Caco-2 (cell line): ENCODE results near the gene LKAAEAR1. TPM values are rescaled to one million over a fixed set of nuclear protein-coding genes. Genes with fewer than 3 reads are reported as not detected.
A peak's percentile ranks its signal among the peaks of the same experiment; 100 is the strongest.

Experiments
- BruUV-seq: library from RNA; stranded (reverse); fragments of 400-500 nt; replicated peaks from 2 replicates; lab custom pipeline; 2021; lab: Mats Ljungman, UMichigan
- CTCF ChIA-PET: fragments of 300-600 bp; sonication (Branson Sonifier 250); formaldehyde crosslinking; loops from one replicate; lab custom pipeline; 2022; ENCODE audit warnings: antibody characterized with exemption; lab: Charles Lee
- POLR2A ChIA-PET: fragments of 300-600 bp; sonication (Branson Sonifier 250); formaldehyde crosslinking; loops from one replicate; lab custom pipeline; 2022; ENCODE audit warnings: antibody characterized with exemption; lab: Charles Lee
- DNase-seq, 2 experiments: peaks; one replicate each; pipeline versions ENCODE4 v3.0.0 to v3.0.0-alpha.2; 2020 to 2022
- H3K27me3 ChIP-seq: replicated peaks from 2 replicates; pipeline ENCODE4 v1.6.0; 2011; ENCODE audit warnings: low read length; ENCODE audit not compliant: control insufficient read depth, insufficient read depth
- H3K36me3 ChIP-seq: 2 replicates; pipeline ENCODE4 v1.5.1; 2011; ENCODE audit warnings: low read length; ENCODE audit not compliant: control insufficient read depth, insufficient read depth
- H3K4me1 ChIP-seq: fragments of 250-450 bp; sonication (Bioruptor Pico); 2 replicates; pipeline ENCODE4 v1.5.1; 2020; ENCODE audit warnings: mild to moderate bottlenecking
- H3K4me3 ChIP-seq: 2 replicates; pipeline ENCODE4 v1.5.1; 2011; ENCODE audit warnings: low read depth, mild to moderate bottlenecking, control low read depth, low read length
- H3K9me3 ChIP-seq: fragments of 250-450 bp; sonication (Bioruptor Pico); 2 replicates; pipeline ENCODE4 v1.5.1; 2020; ENCODE audit warnings: mild to moderate bottlenecking, moderate library complexity
- H3K27ac Mint-ChIP-seq: one replicate; pipeline ENCODE4 v1.8.0; 2022; ENCODE audit warnings: mixed read lengths; ENCODE audit not compliant: unreplicated experiment
- H3K27me3 Mint-ChIP-seq: one replicate; pipeline ENCODE4 v1.8.0; 2022; ENCODE audit warnings: mixed read lengths; ENCODE audit not compliant: insufficient read depth, unreplicated experiment
- H3K36me3 Mint-ChIP-seq: one replicate; pipeline ENCODE4 v1.8.0; 2022; ENCODE audit warnings: mild to moderate bottlenecking, mixed read lengths; ENCODE audit not compliant: insufficient read depth, unreplicated experiment
- H3K4me1 Mint-ChIP-seq: one replicate; pipeline ENCODE4 v1.8.0; 2022; ENCODE audit warnings: low read depth, mixed read lengths; ENCODE audit not compliant: unreplicated experiment
- H3K4me3 Mint-ChIP-seq: one replicate; pipeline ENCODE4 v1.8.0; 2022; ENCODE audit warnings: mild to moderate bottlenecking, moderate library complexity, mixed read lengths; ENCODE audit not compliant: unreplicated experiment
- H3K9me3 Mint-ChIP-seq: one replicate; pipeline ENCODE4 v1.8.0; 2022; ENCODE audit warnings: mixed read lengths; ENCODE audit not compliant: unreplicated experiment
- intact Hi-C: fragments of 100-400 bp; cut with micrococcal nuclease; formaldehyde crosslinking; loops from one replicate; pipeline ENCODE4 v1.10.0; 2022; ENCODE audit not compliant: unreplicated experiment
- total RNA-seq: library from RNA; stranded (reverse); gene quantifications from 2 replicates; pipeline ENCODE4 v1.2.3, GENCODE V29; 2022
- TF ChIP-seq, protein P1 (sequence below), 2 experiments: fragments of 200-600 bp in 1 of 2; IDR thresholded peaks; 1 replicate in 1 of 2; 2 replicates in 1 of 2; pipeline versions ENCODE4 v1.5.1 to v1.8.0; 2011 to 2022; ENCODE audit warnings: antibody characterized with exemption in 1 of 2, control low read depth in 1 of 2, inconsistent platforms in 1 of 2, low read depth in 1 of 2, low read length in 1 of 2, mild to moderate bottlenecking in 1 of 2, moderate library complexity in 1 of 2; ENCODE audit not compliant: insufficient read depth in 1 of 2, severe bottlenecking in 1 of 2, unreplicated experiment in 1 of 2

The LKAAEAR1 gene
- total RNA-seq, 1 experiment from 2014 or later = not detected

DNA sequence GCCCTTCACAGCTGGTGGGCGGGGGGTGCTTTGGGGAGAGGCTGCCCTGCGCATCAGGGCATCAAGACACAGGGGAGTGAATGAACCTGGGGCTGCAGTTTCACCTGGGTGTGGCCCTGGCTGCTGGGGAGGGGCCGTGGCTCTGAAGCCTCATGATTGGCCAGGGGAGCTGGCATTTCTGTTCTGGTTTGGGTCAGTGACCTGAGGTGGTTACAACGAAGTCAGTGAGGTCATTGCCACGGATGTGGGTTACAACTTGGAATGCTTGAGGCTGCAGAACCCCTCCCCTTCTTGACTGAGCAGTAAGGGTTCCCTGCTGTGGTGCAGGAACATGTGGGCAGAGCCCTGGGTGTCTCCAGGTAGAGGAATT lies 18.2 kb downstream of the LKAAEAR1 start:
- H3K36me3 Mint-ChIP-seq = peaks cover 8% of the 10 kb centered on the region
- POLR2A ChIA-PET = no interaction called here
- DNase-seq = no peak
- no peaks in the 10 kb centered on the region for H3K27me3 Mint-ChIP-seq
- Histone ChIP-seq H3K36me3 (no peaks in the 10 kb centered on the region), H3K4me3 (no peak overlapping the region), H3K27me3 (no peaks in the 10 kb centered on the region), H3K9me3 (no peaks in the 10 kb centered on the region), H3K4me1 (peaks cover 14% of the 10 kb centered on the region)
- no peak overlapping the region for H3K4me3 Mint-ChIP-seq
- peaks cover 21% of the 10 kb centered on the region for H3K4me1 Mint-ChIP-seq
- BruUV-seq = no TSS peak
- TF ChIP-seq, protein P1, sequence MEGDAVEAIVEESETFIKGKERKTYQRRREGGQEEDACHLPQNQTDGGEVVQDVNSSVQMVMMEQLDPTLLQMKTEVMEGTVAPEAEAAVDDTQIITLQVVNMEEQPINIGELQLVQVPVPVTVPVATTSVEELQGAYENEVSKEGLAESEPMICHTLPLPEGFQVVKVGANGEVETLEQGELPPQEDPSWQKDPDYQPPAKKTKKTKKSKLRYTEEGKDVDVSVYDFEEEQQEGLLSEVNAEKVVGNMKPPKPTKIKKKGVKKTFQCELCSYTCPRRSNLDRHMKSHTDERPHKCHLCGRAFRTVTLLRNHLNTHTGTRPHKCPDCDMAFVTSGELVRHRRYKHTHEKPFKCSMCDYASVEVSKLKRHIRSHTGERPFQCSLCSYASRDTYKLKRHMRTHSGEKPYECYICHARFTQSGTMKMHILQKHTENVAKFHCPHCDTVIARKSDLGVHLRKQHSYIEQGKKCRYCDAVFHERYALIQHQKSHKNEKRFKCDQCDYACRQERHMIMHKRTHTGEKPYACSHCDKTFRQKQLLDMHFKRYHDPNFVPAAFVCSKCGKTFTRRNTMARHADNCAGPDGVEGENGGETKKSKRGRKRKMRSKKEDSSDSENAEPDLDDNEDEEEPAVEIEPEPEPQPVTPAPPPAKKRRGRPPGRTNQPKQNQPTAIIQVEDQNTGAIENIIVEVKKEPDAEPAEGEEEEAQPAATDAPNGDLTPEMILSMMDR (IDR thresholded peaks at IDR 0.05; ENCODE audit: insufficient read depth in 1 of 2, low read depth in 1 of 2, low read length in 1 of 2, severe bottlenecking in 1 of 2, unreplicated experiment in 1 of 2) = no peak
- intact Hi-C loops = loop anchor here (10.0 kb wide), 1 partner anchor 171 kb away; the partner anchor contains the start of gene DNAJC5
- peak overlapping the region; percentile 45 for H3K27ac Mint-ChIP-seq
- no peaks in the 10 kb centered on the region for H3K9me3 Mint-ChIP-seq
- CTCF ChIA-PET = interaction anchor here (0.6 to 1.4 kb wide), 4 partner anchors 8 to 23 kb away, joined by 3 to 12 read pairs (median 4); partner anchors contain the start of gene LKAAEAR1

DNA sequence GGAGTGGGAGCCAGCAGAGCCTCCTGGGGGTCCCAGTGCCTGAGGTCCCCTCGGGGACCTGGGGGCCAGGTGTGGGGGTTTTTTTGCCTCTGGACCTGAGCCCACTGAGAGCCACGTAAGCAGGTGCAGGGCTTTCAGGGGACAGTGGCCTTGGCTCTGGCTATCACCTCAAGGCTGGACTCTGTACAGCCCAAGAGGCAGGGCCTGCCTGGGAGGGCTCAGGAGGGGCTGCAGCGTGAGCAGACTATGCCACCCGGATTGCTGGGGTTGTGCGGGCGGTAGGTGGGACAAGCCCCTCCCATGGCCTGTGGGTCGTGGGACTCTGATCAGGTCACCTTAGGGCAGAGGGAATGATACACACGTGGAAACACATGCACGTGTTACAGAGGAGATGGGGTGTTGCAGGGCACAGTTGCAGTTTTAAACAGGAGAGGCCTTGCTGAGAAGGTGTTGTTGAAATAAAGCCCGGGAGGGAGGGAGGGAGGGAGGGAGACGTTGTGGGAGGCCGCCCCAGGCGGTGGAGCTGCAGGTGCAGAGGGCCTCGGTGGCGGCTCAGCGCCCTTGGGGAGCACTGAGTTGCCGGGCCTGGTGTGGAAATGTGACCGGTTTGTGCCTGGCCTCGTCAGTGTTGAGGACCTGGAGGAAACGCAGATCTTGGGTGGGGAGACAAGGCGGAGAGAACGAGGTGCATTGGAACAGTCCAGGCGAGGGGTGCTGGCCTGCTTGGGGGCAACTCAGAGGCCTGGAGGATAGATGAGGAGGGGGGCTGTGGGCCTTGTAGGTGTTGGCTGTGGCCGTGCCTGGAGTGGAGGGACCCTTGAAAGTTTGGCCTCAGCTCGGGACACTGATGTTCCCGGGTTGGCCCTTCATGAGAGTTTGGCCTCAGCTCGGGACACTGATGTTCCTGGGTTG lies 18.9 kb downstream of the LKAAEAR1 start:
- H3K4me1 Mint-ChIP-seq = peaks cover 21% of the 10 kb centered on the region
- Histone ChIP-seq H3K4me3 (no peak overlapping the region), H3K4me1 (peaks cover 14% of the 10 kb centered on the region), H3K36me3 (no peaks in the 10 kb centered on the region), H3K27me3 (no peaks in the 10 kb centered on the region), H3K9me3 (no peaks in the 10 kb centered on the region)
- ChIA-PET POLR2A (no interaction called here), CTCF (interaction anchor here (0.9 to 1.0 kb wide), 2 partner anchors 26 to 55 kb away, joined by 3 read pairs; no protein-coding TSS in a partner anchor)
- H3K36me3 Mint-ChIP-seq = peaks cover 8% of the 10 kb centered on the region
- no peaks in the 10 kb centered on the region for H3K9me3 Mint-ChIP-seq
- TF ChIP-seq, protein P1 (IDR thresholded peaks at IDR 0.05; ENCODE audit: insufficient read depth in 1 of 2, low read depth in 1 of 2, low read length in 1 of 2, severe bottlenecking in 1 of 2, unreplicated experiment in 1 of 2) = no peak
- intact Hi-C loops = loop anchor here (10.0 kb wide), 1 partner anchor 171 kb away; the partner anchor contains the start of gene DNAJC5
- H3K27me3 Mint-ChIP-seq = no peaks in the 10 kb centered on the region
- no peak for DNase-seq
- H3K4me3 Mint-ChIP-seq = no peak overlapping the region
- BruUV-seq = no TSS peak
- peak overlapping the region; percentile 45 for H3K27ac Mint-ChIP-seq

DNA sequence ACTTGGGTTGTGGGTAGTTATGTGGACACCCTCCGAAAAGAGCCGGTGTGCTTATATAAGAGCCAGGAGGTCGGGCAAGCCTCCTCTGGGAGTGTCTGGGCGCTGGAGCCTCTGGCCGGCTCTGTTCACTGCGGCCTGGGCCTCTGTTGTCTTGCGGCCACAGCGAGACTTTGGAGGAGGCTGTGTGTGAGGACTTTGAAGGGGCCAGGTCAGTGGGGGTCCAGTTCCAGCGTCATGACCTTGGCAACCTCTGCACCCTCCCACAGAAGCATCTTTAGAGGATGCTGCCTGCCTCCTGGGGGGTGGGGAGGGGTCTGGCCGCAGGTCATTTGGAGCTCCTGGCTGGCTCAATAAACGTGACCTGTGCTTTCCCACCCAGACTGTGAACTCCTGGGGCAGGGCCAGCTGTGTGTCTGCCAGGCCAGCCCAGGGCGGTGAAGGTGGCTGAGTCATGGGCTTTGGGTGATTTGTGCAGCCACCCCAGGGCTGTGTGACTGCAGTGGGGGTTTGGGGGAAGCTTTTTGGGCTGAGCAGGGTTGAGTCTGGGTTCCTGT lies 20.0 kb downstream of the LKAAEAR1 start:
- H3K9me3 ChIP-seq = no peaks in the 10 kb centered on the region
- Mint-ChIP-seq H3K4me1 (peaks cover 21% of the 10 kb centered on the region), H3K27ac (peak overlapping the region; percentile 16), H3K27me3 (no peaks in the 10 kb centered on the region), H3K4me3 (peak overlapping the region; percentile 81), H3K36me3 (no peaks in the 10 kb centered on the region), H3K9me3 (no peaks in the 10 kb centered on the region)
- BruUV-seq = no TSS peak
- CTCF ChIA-PET = interaction anchor here (0.6 to 1.0 kb wide), 3 partner anchors 25 to 526 kb away, joined by 3 to 8 read pairs (median 3); no protein-coding TSS in a partner anchor
- H3K27me3 ChIP-seq = no peaks in the 10 kb centered on the region
- TF ChIP-seq, protein P1 (IDR thresholded peaks at IDR 0.05; ENCODE audit: insufficient read depth in 1 of 2, low read depth in 1 of 2, low read length in 1 of 2, severe bottlenecking in 1 of 2, unreplicated experiment in 1 of 2) = no peak
- H3K36me3 ChIP-seq = no peaks in the 10 kb centered on the region
- POLR2A ChIA-PET = no interaction called here
- no peak for DNase-seq
- peaks cover 14% of the 10 kb centered on the region for H3K4me1 ChIP-seq
- H3K4me3 ChIP-seq = peak overlapping the region; percentile 74; the same call in 1 of the 2 replicates
- intact Hi-C loops = loop anchor here (10.0 kb wide), 1 partner anchor 169 kb away; the partner anchor contains the start of gene DNAJC5
